Measurements from ENCODE around the gene ZNF526.

ZNF526 gene

GRCh38 chr19:42199440-42200115, 20.5 kb upstream of the ZNF526 start:
- peak overlapping the region; percentile 32 for H3K4me3 ChIP-seq (ENCODE audit: low read depth, low read length)
- DNase-seq (ENCODE audit: low read depth) = peak; percentile 95
- peak; percentile 63 for TF ChIP-seq MAX (IDR thresholded peaks at IDR 0.05; ENCODE audit: low read depth, low read length)
- peak; percentile 71 for TF ChIP-seq CTCF (IDR thresholded peaks at IDR 0.05; ENCODE audit: low read depth, low read length)
- no peak for TF ChIP-seq POLR2A (IDR thresholded peaks at IDR 0.05; ENCODE audit: extremely low read depth, insufficient read length)
- TF ChIP-seq MYC (IDR thresholded peaks at IDR 0.05; ENCODE audit: low read depth, low read length) = no peak

GRCh38 chr19:42200116-42200715, 19.9 kb upstream of the ZNF526 start:
- DNase-seq (ENCODE audit: low read depth) = no peak
- peak overlapping the region; percentile 32 for H3K4me3 ChIP-seq (ENCODE audit: low read depth, low read length)
- TF ChIP-seq CTCF (IDR thresholded peaks at IDR 0.05; ENCODE audit: low read depth, low read length) = no peak
- no peak for TF ChIP-seq POLR2A (IDR thresholded peaks at IDR 0.05; ENCODE audit: extremely low read depth, insufficient read length)
- TF ChIP-seq MYC (IDR thresholded peaks at IDR 0.05; ENCODE audit: low read depth, low read length) = no peak
- TF ChIP-seq MAX (IDR thresholded peaks at IDR 0.05; ENCODE audit: low read depth, low read length) = no peak

GRCh38 chr19:42201489-42202289, 18.4 kb upstream of the ZNF526 start:
- no peak for TF ChIP-seq CTCF (IDR thresholded peaks at IDR 0.05; ENCODE audit: low read depth, low read length)
- peak; percentile 69 for TF ChIP-seq MYC (IDR thresholded peaks at IDR 0.05; ENCODE audit: low read depth, low read length)
- peak; percentile 46 for TF ChIP-seq MAX (IDR thresholded peaks at IDR 0.05; ENCODE audit: low read depth, low read length)
- no peak for TF ChIP-seq POLR2A (IDR thresholded peaks at IDR 0.05; ENCODE audit: extremely low read depth, insufficient read length)
- H3K4me3 ChIP-seq (ENCODE audit: low read depth, low read length) = peak overlapping the region; percentile 37
- peak; percentile 88 for DNase-seq (ENCODE audit: low read depth)

GRCh38 chr19:42202290-42202880, 17.7 kb upstream of the ZNF526 start:
- peak overlapping the region; percentile 28 for H3K4me3 ChIP-seq (ENCODE audit: low read depth, low read length)
- no peak for TF ChIP-seq MYC (IDR thresholded peaks at IDR 0.05; ENCODE audit: low read depth, low read length)
- no peak for TF ChIP-seq MAX (IDR thresholded peaks at IDR 0.05; ENCODE audit: low read depth, low read length)
- no peak for TF ChIP-seq CTCF (IDR thresholded peaks at IDR 0.05; ENCODE audit: low read depth, low read length)
- no peak for TF ChIP-seq POLR2A (IDR thresholded peaks at IDR 0.05; ENCODE audit: extremely low read depth, insufficient read length)
- peak; percentile 45 for DNase-seq (ENCODE audit: low read depth)

- no peak overlapping the region for H3K4me3 ChIP-seq (ENCODE audit: low read depth, low read length)
- no peak for TF ChIP-seq POLR2A (IDR thresholded peaks at IDR 0.05; ENCODE audit: extremely low read depth, insufficient read length)
- no peak for TF ChIP-seq MAX (IDR thresholded peaks at IDR 0.05; ENCODE audit: low read depth, low read length)
- no peak for TF ChIP-seq MYC (IDR thresholded peaks at IDR 0.05; ENCODE audit: low read depth, low read length)
- no peak for TF ChIP-seq CTCF (IDR thresholded peaks at IDR 0.05; ENCODE audit: low read depth, low read length)
- no peak for DNase-seq (ENCODE audit: low read depth)
Observed at GRCh38 chr19:42203700-42204099, 16.4 kb upstream of the ZNF526 start.

Measured in NB4 (cell line).